Measurements from ENCODE around the gene FAM107A. TPM values are rescaled to one million over a fixed set of nuclear protein-coding genes. Genes with fewer than 3 reads are reported as not detected.

FAM107A gene
- total and polyA plus RNA-seq, 2 of the 13 experiments (the other 11 are each of a cell fraction or from before 2014, with no cell fraction given), result not detected

- TF ChIP-seq ZNF280B (CRISPR knock-in tag; IDR thresholded peaks at IDR 0.05; ENCODE audit: borderline replicate concordance), result no peak
- 0 out of 2 replicates have a peak, but pooled peaks have one; percentile 16 for TF ChIP-seq ZHX1 (CRISPR knock-in tag; IDR thresholded peaks at IDR 0.05; ENCODE audit: low read depth)
- no peak for TF ChIP-seq NR3C1 (CRISPR knock-in tag; IDR thresholded peaks at IDR 0.05)
- TF ChIP-seq RXRB (CRISPR knock-in tag; IDR thresholded peaks at IDR 0.05; ENCODE audit: borderline replicate concordance), result peak; percentile 95
- no peak for TF ChIP-seq TBL1XR1 (IDR thresholded peaks at IDR 0.05; ENCODE audit: borderline replicate concordance, low read length, partially characterized antibody)
- no peak for TF ChIP-seq ARID3A (IDR thresholded peaks at IDR 0.05; ENCODE audit: low read depth, low read length)
- no peak; the same call in 1 of the 2 replicates for TF ChIP-seq ZNF460 (CRISPR knock-in tag; IDR thresholded peaks at IDR 0.05; ENCODE audit: borderline replicate concordance)
- no peak for TF ChIP-seq SETDB1 (CRISPR knock-in tag; IDR thresholded peaks at IDR 0.05; ENCODE audit: borderline replicate concordance)
- TF ChIP-seq ZSCAN9 (CRISPR knock-in tag; IDR thresholded peaks at IDR 0.05; ENCODE audit: borderline replicate concordance), result peak; percentile 70
- TF ChIP-seq ZNF782 (CRISPR knock-in tag; IDR thresholded peaks at IDR 0.05; ENCODE audit: borderline replicate concordance), result no peak; the same call in 1 of the 2 replicates
- no peak for TF ChIP-seq ZNF660 (CRISPR knock-in tag; IDR thresholded peaks at IDR 0.05; ENCODE audit: borderline replicate concordance, low read depth)
- no peak for TF ChIP-seq ZNF318 (CRISPR knock-in tag; IDR thresholded peaks at IDR 0.05)
Measured at GRCh38 chr3:58535531-58536500, 41.4 kb downstream of the FAM107A start (continued).

Data from HepG2 (cell line).